Dendritic cell treated with granulocyte-macrophage colony-stimulating factor and Interleukin-4, amounts not matched to agents 40 ng/mL and 50 ng/mL, for 4 days (primary cell): ENCODE results near the gene CCT6B.

Source experiments
- H3K27ac Mint-ChIP-seq: one replicate; pipeline ENCODE4 v1.8.0; 2022; ENCODE audit warnings: mild to moderate bottlenecking, mixed read lengths
- H3K27me3 Mint-ChIP-seq: one replicate; pipeline ENCODE4 v1.8.0; 2022; ENCODE audit warnings: mild to moderate bottlenecking, mixed read lengths
- H3K36me3 Mint-ChIP-seq: one replicate; pipeline ENCODE4 v1.8.0; 2022; ENCODE audit warnings: low read depth, mixed read lengths
- H3K4me1 Mint-ChIP-seq: one replicate; pipeline ENCODE4 v1.8.0; 2022; ENCODE audit warnings: low read depth, mixed read lengths
- H3K4me3 Mint-ChIP-seq: one replicate; pipeline ENCODE4 v1.8.0; 2022; ENCODE audit warnings: mild to moderate bottlenecking, moderate library complexity, mixed read lengths
- H3K9me3 Mint-ChIP-seq: one replicate; pipeline ENCODE4 v1.8.0; 2022; ENCODE audit warnings: mixed read lengths
- intact Hi-C: fragments of 100-400 bp; cut with micrococcal nuclease; formaldehyde crosslinking; loops from one replicate; pipeline ENCODE4 v1.15.0; 2022

The CCT6B gene

GRCh38 chr17:34885076-34885475 lies 76.2 kb downstream of the CCT6B start:
- Mint-ChIP-seq H3K4me3 (no peak overlapping the region), H3K9me3 (no peaks in the 10 kb centered on the region), H3K4me1 (peaks cover 9% of the 10 kb centered on the region), H3K36me3 (no peaks in the 10 kb centered on the region), H3K27ac (no peak overlapping the region), H3K27me3 (peaks cover 14% of the 10 kb centered on the region)
- intact Hi-C loops: no loop called here

- Mint-ChIP-seq H3K36me3 (no peaks in the 10 kb centered on the region), H3K9me3 (no peaks in the 10 kb centered on the region), H3K27me3 (peaks cover 16% of the 10 kb centered on the region), H3K4me1 (peaks cover 9% of the 10 kb centered on the region), H3K27ac (no peak overlapping the region), H3K4me3 (no peak overlapping the region)
- intact Hi-C loops: no loop called here
These were observed 76.7 kb downstream of the CCT6B start for GRCh38 chr17:34884597-34884996.

GRCh38 chr17:34883106-34884000 lies 77.9 kb downstream of the CCT6B start:
- Mint-ChIP-seq H3K4me1 (peaks cover 9% of the 10 kb centered on the region), H3K9me3 (no peaks in the 10 kb centered on the region), H3K36me3 (no peaks in the 10 kb centered on the region), H3K4me3 (no peak overlapping the region), H3K27ac (no peak overlapping the region), H3K27me3 (peaks cover 16% of the 10 kb centered on the region)
- intact Hi-C loops: no loop called here

- Mint-ChIP-seq H3K27me3 (peaks cover 9% of the 10 kb centered on the region), H3K36me3 (no peaks in the 10 kb centered on the region), H3K27ac (no peak overlapping the region), H3K4me3 (no peak overlapping the region), H3K9me3 (no peaks in the 10 kb centered on the region), H3K4me1 (no peaks in the 10 kb centered on the region)
- intact Hi-C loops: no loop called here
These were observed 82.1 kb downstream of the CCT6B start for GRCh38 chr17:34879146-34879545.
